Omental fat pad (tissue), 4 donors: ENCODE results near the gene DLAT. TPM values are rescaled to one million over a fixed set of nuclear protein-coding genes. Genes with fewer than 3 reads are reported as not detected.
A peak's percentile ranks its signal among the peaks of the same experiment; 100 is the strongest.

Experiments
- ATAC-seq: fragments of 150-250 bp; one replicate; pipeline ENCODE4 v1.9.1; 2016; ENCODE audit warnings: mild to moderate bottlenecking, moderate library complexity; ENCODE audit not compliant: low FRiP score
- DNase-seq: peaks from one replicate; pipeline ENCODE4 v3.0.0-alpha.2; 2019; ENCODE audit warnings: low spot score
- CTCF ChIP-seq, 3 donors: fragments of 450-650 bp; IDR thresholded peaks; one replicate each; pipeline ENCODE4 v1.5.1; 2016 to 2017; ENCODE audit warnings: antibody characterized with exemption in 3 of 3, mild to moderate bottlenecking in 3 of 3, moderate library complexity in 2 of 3
- total RNA-seq, 4 donors: library from RNA; depleted of rRNA; stranded (reverse); fragments of >200 nt; gene quantifications; one replicate each; pipeline ENCODE4 v1.1.0, GENCODE V29; 2016

Gene DLAT
- total RNA-seq, 4 donors from 2014 or later: 20.5 to 61.6 (median 36.1) TPM

GRCh38 chr11:112050721-112051120, 25.5 kb downstream of the DLAT start:
- no peak for TF ChIP-seq CTCF (IDR thresholded peaks at IDR 0.05)
- DNase-seq (no peak), ATAC-seq (no peak)

GRCh38 chr11:112051768-112052167, 26.6 kb downstream of the DLAT start:
- ATAC-seq (no peak), DNase-seq (no peak)
- TF ChIP-seq CTCF (IDR thresholded peaks at IDR 0.05): no peak

- ATAC-seq: no peak
- TF ChIP-seq CTCF (IDR thresholded peaks at IDR 0.05): no peak
- no peak for DNase-seq
These were observed 32.0 kb downstream of the DLAT start for GRCh38 chr11:112057170-112057569.

GRCh38 chr11:112058103-112058502, 32.9 kb downstream of the DLAT start:
- DNase-seq: no peak
- ATAC-seq: no peak
- no peak for TF ChIP-seq CTCF (IDR thresholded peaks at IDR 0.05)

- no peak for TF ChIP-seq CTCF (IDR thresholded peaks at IDR 0.05)
- ATAC-seq (no peak), DNase-seq (no peak)
These were observed 37.7 kb downstream of the DLAT start for GRCh38 chr11:112062923-112063322.

GRCh38 chr11:112073941-112074811, 49.0 kb downstream of the DLAT start, which contains the start of the genes NKAPD1 and PIH1D2:
Gene NKAPD1, plus strand, starts transcription at chr11:112074299. Its CDS starts 1,276 bp downstream, at chr11:112075575.
Gene PIH1D2, minus strand, starts transcription at chr11:112074017. Its CDS starts 843 bp downstream, at chr11:112073174.
- peak; percentile 45 for DNase-seq
- ATAC-seq: peak; percentile 92
- TF ChIP-seq CTCF (IDR thresholded peaks at IDR 0.05): no peak

- DNase-seq: no peak
- no peak for ATAC-seq
- TF ChIP-seq CTCF (IDR thresholded peaks at IDR 0.05): no peak
These were observed 57.5 kb downstream of the DLAT start for GRCh38 chr11:112082729-112083128.
